H1 (cell line): ENCODE results near the gene DNAJB8. TPM values are rescaled to one million over a fixed set of nuclear protein-coding genes. Genes with fewer than 3 reads are reported as not detected.

Experiments used
- CTCF ChIA-PET: fragments of 300-600 bp; sonication (Branson Sonifier 250); formaldehyde crosslinking; loops from one replicate; lab custom pipeline; 2021; ENCODE audit not compliant: partially characterized antibody; lab: Charles Lee
- POLR2A ChIA-PET: fragments of 300-600 bp; sonication (Branson Sonifier 250); formaldehyde crosslinking; loops from one replicate; lab custom pipeline; 2021; ENCODE audit warnings: inconsistent platforms; ENCODE audit not compliant: partially characterized antibody; lab: Charles Lee
- DNase-seq, 2 experiments: peaks; one replicate each; pipeline versions ENCODE4 v3.0.0 to v3.0.0-alpha.2; 2010 to 2022; ENCODE audit warnings: low spot score in 2 of 2, low read depth in 1 of 2, mixed read lengths in 1 of 2
- FAIRE-seq: peaks from 2 replicates; lab custom pipeline; 2011; peaks lifted over from hg19 to GRCh38; lab: Jason Lieb, UNC
- H2AFZ ChIP-seq: 2 replicates; pipeline ENCODE4 v1.8.1; 2012; ENCODE audit warnings: low read length, inconsistent platforms
- H2AK5ac ChIP-seq: 2 replicates; pipeline ENCODE4 v1.6.1; 2013; ENCODE audit warnings: low read depth, low read length
- H2BK120ac ChIP-seq: replicated peaks from 2 replicates; pipeline ENCODE3; 2013; ENCODE audit warnings: low read depth, low read length, inconsistent platforms
- H2BK12ac ChIP-seq: 2 replicates; pipeline ENCODE4 v1.6.1; 2013; ENCODE audit warnings: low read depth, low read length
- H2BK15ac ChIP-seq: 2 replicates; pipeline ENCODE4 v1.6.1; 2013; ENCODE audit warnings: low read length
- H2BK20ac ChIP-seq: 2 replicates; pipeline ENCODE4 v1.6.1; 2013; ENCODE audit warnings: low read length
- H2BK5ac ChIP-seq: 2 replicates; pipeline ENCODE4 v1.6.1; 2013; ENCODE audit warnings: low read depth, low read length
- H3K14ac ChIP-seq: 2 replicates; pipeline ENCODE4 v1.6.1; 2013; ENCODE audit warnings: inconsistent platforms; ENCODE audit not compliant: insufficient read length
- H3K18ac ChIP-seq: 2 replicates; pipeline ENCODE4 v1.6.1; 2013; ENCODE audit warnings: low read length; ENCODE audit errors: extremely low read depth
- H3K23ac ChIP-seq: 2 replicates; pipeline ENCODE4 v1.6.1; 2013; ENCODE audit warnings: inconsistent platforms; ENCODE audit not compliant: insufficient read length
- H3K23me2 ChIP-seq: 2 replicates; pipeline ENCODE4 v1.6.1; 2013; ENCODE audit warnings: low read depth, low read length
- H3K27ac ChIP-seq: 2 replicates; pipeline ENCODE4 v1.6.1; 2011; ENCODE audit warnings: low read depth, low read length, inconsistent platforms
- H3K27me3 ChIP-seq, 4 experiments: replicated peaks in 1 of 4; 1 replicate in 1 of 4; 2 replicates in 3 of 4; pipeline versions ENCODE4 v1.6.1 to v1.8.1; 2011 to 2013; ENCODE audit warnings: low read length in 3 of 4, mild to moderate bottlenecking in 3 of 4, inconsistent platforms in 2 of 4, mixed read lengths in 2 of 4, moderate library complexity in 1 of 4; ENCODE audit not compliant: control insufficient read depth in 3 of 4, insufficient read depth in 3 of 4; ENCODE audit errors: extremely low read depth in 1 of 4
- H3K36me3 ChIP-seq, 4 experiments: 2 replicates each; pipeline versions ENCODE4 v1.6.1 to v1.8.1; 2011 to 2013; ENCODE audit warnings: mild to moderate bottlenecking in 4 of 4, low read length in 3 of 4, moderate library complexity in 2 of 4, control low read depth in 1 of 4, inconsistent platforms in 1 of 4; ENCODE audit not compliant: insufficient read depth in 4 of 4, control insufficient read depth in 2 of 4
- H3K4ac ChIP-seq: replicated peaks from 2 replicates; pipeline ENCODE3; 2013; ENCODE audit warnings: low read length, low read depth, mixed read lengths, inconsistent platforms; ENCODE audit not compliant: insufficient read length
- H3K4me1 ChIP-seq, 4 experiments: replicated peaks in 1 of 4; 1 replicate in 1 of 4; 2 replicates in 3 of 4; pipeline versions ENCODE4 v1.6.1 to v1.8.1; 2011 to 2013; ENCODE audit warnings: low read length in 3 of 4, inconsistent platforms in 2 of 4, mixed read lengths in 1 of 4; ENCODE audit not compliant: insufficient read depth in 4 of 4, control insufficient read depth in 3 of 4
- H3K4me2 ChIP-seq, 2 experiments: 2 replicates each; pipeline versions ENCODE4 v1.6.1 to v1.8.1; 2011 to 2013; ENCODE audit warnings: low read depth in 2 of 2, low read length in 2 of 2, control low read depth in 1 of 2, inconsistent platforms in 1 of 2, mild to moderate bottlenecking in 1 of 2; ENCODE audit not compliant: insufficient read depth in 1 of 2
- H3K4me3 ChIP-seq, 4 experiments: fragments of 200-600, 300-600 bp in 1 of 4; sonication (generic), shearing (Covaris generic), sonication (Bioruptor Twin) in 1 of 4; 2 replicates each; pipeline versions ENCODE4 v1.5.1 to v1.8.1; 2011 to 2016; ENCODE audit warnings: low read length in 4 of 4, low read depth in 3 of 4, control low read depth in 2 of 4, inconsistent platforms in 2 of 4, mild to moderate bottlenecking in 2 of 4, mixed read lengths in 1 of 4, moderate library complexity in 1 of 4; ENCODE audit not compliant: insufficient read depth in 2 of 4; ENCODE audit errors: extremely low read depth in 1 of 4
- H3K56ac ChIP-seq: replicated peaks from 2 replicates; pipeline ENCODE3; 2013; ENCODE audit warnings: low read depth, mild to moderate bottlenecking, mixed read lengths, low read length, inconsistent platforms; ENCODE audit not compliant: insufficient read length
- H3K79me1 ChIP-seq: 2 replicates; pipeline ENCODE4 v1.6.1; 2013; ENCODE audit warnings: low read depth, low read length, control low read depth
- H3K79me2 ChIP-seq, 2 experiments: 2 replicates each; pipeline versions ENCODE4 v1.6.1 to v1.8.1; 2012 to 2013; ENCODE audit warnings: low read length in 2 of 2, mild to moderate bottlenecking in 2 of 2, inconsistent platforms in 1 of 2; ENCODE audit not compliant: insufficient read depth in 2 of 2, control insufficient read depth in 1 of 2
- H3K9ac ChIP-seq, 4 experiments: replicated peaks in 1 of 4; 1 replicate in 1 of 4; 2 replicates in 3 of 4; pipeline versions ENCODE4 v1.6.1 to v1.8.1; 2011 to 2013; ENCODE audit warnings: low read depth in 3 of 4, low read length in 3 of 4, control low read depth in 2 of 4, mild to moderate bottlenecking in 2 of 4, moderate library complexity in 2 of 4, inconsistent platforms in 1 of 4; ENCODE audit errors: extremely low read depth in 1 of 4
- H3K9me3 ChIP-seq, 2 experiments: 2 replicates each; pipeline versions ENCODE4 v1.6.1 to v1.8.1; 2012 to 2013; ENCODE audit warnings: mild to moderate bottlenecking in 2 of 2, moderate library complexity in 2 of 2, control low read depth in 1 of 2, inconsistent platforms in 1 of 2, low read depth in 1 of 2, low read length in 1 of 2, mixed read lengths in 1 of 2; ENCODE audit not compliant: insufficient read depth in 2 of 2
- H4K20me1 ChIP-seq, 2 experiments: replicated peaks in 1 of 2; 2 replicates each; pipeline versions ENCODE3 to v1.8.1; 2011 to 2013; ENCODE audit warnings: inconsistent platforms in 2 of 2, low read length in 2 of 2, mild to moderate bottlenecking in 1 of 2; ENCODE audit not compliant: insufficient read depth in 2 of 2, control insufficient read depth in 1 of 2
- H4K5ac ChIP-seq: 2 replicates; pipeline ENCODE4 v1.6.1; 2013; ENCODE audit warnings: low read length, low read depth, mixed read lengths, inconsistent platforms; ENCODE audit not compliant: insufficient read length
- H4K8ac ChIP-seq: 2 replicates; pipeline ENCODE4 v1.8.0; 2013; ENCODE audit warnings: mild to moderate bottlenecking, moderate library complexity, low read length, inconsistent platforms; ENCODE audit not compliant: insufficient read depth; ENCODE audit errors: extremely low read depth
- H4K91ac ChIP-seq: replicated peaks from 2 replicates; pipeline ENCODE3; 2013; ENCODE audit warnings: low read length, mixed read lengths, inconsistent platforms; ENCODE audit not compliant: insufficient read length
- ASH2L ChIP-seq: fragments of 200-600, 300-600 bp; sonication (generic); IDR thresholded peaks from one replicate; pipeline ENCODE4 v1.7.1; 2017; ENCODE audit warnings: low read length
- BACH1 ChIP-seq: IDR thresholded peaks from 2 replicates; pipeline ENCODE4 v1.6.1; 2012; ENCODE audit warnings: low read length, improper control_type of control experiment
- BCL11A ChIP-seq, 2 experiments: IDR thresholded peaks; one replicate each; pipeline ENCODE4 v1.6.1; 2011; ENCODE audit warnings: low read depth in 2 of 2, low read length in 2 of 2, mild to moderate bottlenecking in 2 of 2
- CBX8 ChIP-seq: fragments of 300-800, 300-1000 bp; sonication (generic); IDR thresholded peaks from 2 replicates; pipeline ENCODE4 v1.7.1; 2016; ENCODE audit warnings: low read depth, low read length, borderline replicate concordance
- GABPA ChIP-seq: IDR thresholded peaks from 2 replicates; pipeline ENCODE4 v1.6.1; 2011; ENCODE audit warnings: mild to moderate bottlenecking, low read length, moderate library complexity, borderline replicate concordance; ENCODE audit not compliant: insufficient read depth
- GTF2F1 ChIP-seq: IDR thresholded peaks from 2 replicates; pipeline ENCODE4 v1.6.1; 2012; ENCODE audit warnings: low read depth, low read length, improper control_type of control experiment, borderline replicate concordance
- KDM5A ChIP-seq: fragments of 200-600 bp; IDR thresholded peaks from 2 replicates; pipeline ENCODE4 v1.7.1; 2012; ENCODE audit warnings: mild to moderate bottlenecking, low read length, inconsistent platforms, mixed read lengths
- RFX5 ChIP-seq: IDR thresholded peaks from 2 replicates; pipeline ENCODE4 v1.6.1; 2011; ENCODE audit warnings: low read depth, low read length, improper control_type of control experiment, borderline replicate concordance
- SRF ChIP-seq: IDR thresholded peaks from 2 replicates; pipeline ENCODE4 v1.6.1; 2011; ENCODE audit warnings: mild to moderate bottlenecking, low read depth, low read length, moderate library complexity
- SUZ12 ChIP-seq: fragments of 200-600 bp; sonication (generic); IDR thresholded peaks from 2 replicates; pipeline ENCODE4 v1.6.1; 2012; ENCODE audit warnings: mild to moderate bottlenecking, inconsistent platforms, low read length, moderate library complexity, mixed read lengths
- TAF7 ChIP-seq: optimal IDR thresholded peaks from 2 replicates; pipeline ENCODE3; 2011; ENCODE audit warnings: low read depth, mild to moderate bottlenecking, inconsistent platforms, low read length, moderate library complexity, borderline replicate concordance
- TBP ChIP-seq: IDR thresholded peaks from 2 replicates; pipeline ENCODE4 v1.6.1; 2011; ENCODE audit warnings: low read depth, low read length, improper control_type of control experiment
- WGBS, 2 experiments: shearing (Covaris generic) in 1 of 2; methylation state at CpG; one replicate each; pipeline versions ENCODE4 v1.1.6 to v1.1.7; 2013 to 2015; ENCODE audit warnings: low lambda C conversion rate in 2 of 2, mixed read lengths in 2 of 2, inconsistent platforms in 1 of 2, low coverage in 1 of 2, missing lambda C conversion rate in 1 of 2; ENCODE audit not compliant: insufficient replicate concordance in 2 of 2, insufficient coverage in 1 of 2, insufficient read length in 1 of 2; ENCODE audit errors: extremely low coverage in 1 of 2, missing lambda C conversion rate in 1 of 2; 5-methylcytosine and 5-hydroxymethylcytosine counted together
- polyA plus RNA-seq, 7 experiments: library from polyadenylated mRNA; depleted of rRNA in 3 of 7; stranded (reverse) in 5 of 7; unstranded in 2 of 7; fragments of >200 nt in 5 of 7; fragments of 200-250 nt in 2 of 7; gene quantifications; 1 replicate in 5 of 7; 2 replicates in 1 of 7; 4 replicates in 1 of 7; pipeline versions ENCODE4 v1.2.1 to v1.2.3, GENCODE V29; 2011 to 2013; ENCODE audit warnings: missing spikeins in 2 of 7, mixed read lengths in 2 of 7
- total RNA-seq: library from RNA; stranded (reverse); fragmentation: NEBNext Ultra II Directional; extraction: Animal tissue kit (Norgen Biotek cat#: 25700); gene quantifications from 2 replicates; pipeline ENCODE4 v1.2.1, GENCODE V29; 2021

DNAJB8 gene
- total and polyA plus RNA-seq, 2 of the 8 experiments (the other 6 are each of a cell fraction or from before 2014, with no cell fraction given), result not detected

DNA sequence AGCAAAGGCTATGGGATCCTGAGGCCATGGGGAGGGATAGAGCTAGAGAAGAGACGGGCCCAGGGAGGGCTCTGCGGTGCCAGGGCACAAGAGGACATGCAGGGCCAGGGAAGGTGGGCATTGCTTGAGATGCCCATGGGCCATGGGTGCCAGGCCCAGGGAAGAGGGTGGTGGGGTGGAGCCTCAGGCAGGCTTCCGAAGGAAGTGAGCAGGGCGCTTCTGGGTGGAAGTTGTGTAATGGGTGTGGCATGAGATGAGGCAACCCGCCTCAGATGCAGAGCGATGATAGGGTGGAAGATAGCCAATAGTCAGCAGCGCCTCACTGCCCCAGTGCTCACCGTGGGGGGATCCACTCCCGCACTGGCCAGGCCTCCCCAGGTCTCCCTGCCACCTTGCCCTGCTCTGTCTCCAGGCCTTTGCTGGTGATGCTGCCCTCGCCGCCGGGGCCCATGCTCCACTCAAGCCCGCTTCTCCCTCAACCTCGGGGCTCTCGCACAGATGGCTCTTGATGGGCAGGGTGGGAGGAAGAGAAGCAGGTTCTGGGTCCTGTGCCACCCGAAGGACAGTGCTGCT lies 51.4 kb downstream of the DNAJB8 start:
- CTCF ChIA-PET, result interaction anchor here (1.1 to 2.8 kb wide), 5 partner anchors 9 to 128 kb away, joined by 3 to 19 read pairs (median 3); no protein-coding TSS in a partner anchor
- Histone ChIP-seq H3K23ac (no peak overlapping the region), H2BK20ac (no peak overlapping the region), H4K20me1 (no peaks in the 10 kb centered on the region), H3K4me1 (peaks cover 0 to 21% (median 15%) of the 10 kb centered on the region in 4 experiments; a peak in 6 of 7 replicates), H3K9ac (no peak overlapping the region), H3K79me1 (no peaks in the 10 kb centered on the region), H3K14ac (no peak overlapping the region), H2AFZ (no peak overlapping the region), H3K4ac (no peak overlapping the region), H4K8ac (peak overlapping the region; percentile 47; the same call in 1 of the 2 replicates), H2BK120ac (no peak overlapping the region), H3K36me3 (no peaks in the 10 kb centered on the region), H2AK5ac (no peak overlapping the region), H3K27me3 (no peaks in the 10 kb centered on the region; a peak in 1 of 7 replicates), H3K18ac (no peak overlapping the region), H3K27ac (no peak overlapping the region), H4K5ac (no peak overlapping the region), H3K9me3 (no peaks in the 10 kb centered on the region), H3K23me2 (peaks cover 2% of the 10 kb centered on the region; the same call in 1 of the 2 replicates), H3K79me2 (no peaks in the 10 kb centered on the region), H3K4me2 (no peak overlapping the region), H2BK12ac (no peak overlapping the region), H2BK15ac (no peak overlapping the region), H3K56ac (no peak overlapping the region), H3K4me3 (no peak overlapping the region), H4K91ac (no peak overlapping the region), H2BK5ac (no peak overlapping the region)
- WGBS, 2 experiments, result 90% methylated on average over 15 of the region's 16 CpGs; no CpG with 5 or more reads in 1 of the 2 experiments
- DNase-seq, result no peak
- FAIRE-seq, result no peak
- TF ChIP-seq GABPA (no peak), GTF2F1 (no peak), TAF7 (no peak), ASH2L (no peak), BACH1 (no peak), RFX5 (no peak), KDM5A (no peak), BCL11A (IDR thresholded peaks at IDR 0.05; ENCODE audit: low read depth in 2 of 2, low read length in 2 of 2) (no peak), SRF (no peak), TBP (no peak), CBX8 (no peak), SUZ12 (no peak)
- POLR2A ChIA-PET, result no interaction called here
